Epithelial cell of umbilical artery (primary cell): ENCODE results near the gene WDR13. TPM values are rescaled to one million over a fixed set of nuclear protein-coding genes. Genes with fewer than 3 reads are reported as not detected.

Source experiments
- total RNA-seq: library from RNA; depleted of rRNA; stranded (reverse); fragments of >200 nt; gene quantifications from 2 replicates; pipeline ENCODE4 v1.2.3, GENCODE V29; 2014

The WDR13 gene
- 102 and 103 TPM in 2 replicates for total RNA-seq

GRCh38 chrX:48597353-48598264 lies at the start of gene WDR13:
Gene WDR13, plus strand, starts transcription at chrX:48597492. Its CDS starts 505 bp downstream, at chrX:48597997.

DNA sequence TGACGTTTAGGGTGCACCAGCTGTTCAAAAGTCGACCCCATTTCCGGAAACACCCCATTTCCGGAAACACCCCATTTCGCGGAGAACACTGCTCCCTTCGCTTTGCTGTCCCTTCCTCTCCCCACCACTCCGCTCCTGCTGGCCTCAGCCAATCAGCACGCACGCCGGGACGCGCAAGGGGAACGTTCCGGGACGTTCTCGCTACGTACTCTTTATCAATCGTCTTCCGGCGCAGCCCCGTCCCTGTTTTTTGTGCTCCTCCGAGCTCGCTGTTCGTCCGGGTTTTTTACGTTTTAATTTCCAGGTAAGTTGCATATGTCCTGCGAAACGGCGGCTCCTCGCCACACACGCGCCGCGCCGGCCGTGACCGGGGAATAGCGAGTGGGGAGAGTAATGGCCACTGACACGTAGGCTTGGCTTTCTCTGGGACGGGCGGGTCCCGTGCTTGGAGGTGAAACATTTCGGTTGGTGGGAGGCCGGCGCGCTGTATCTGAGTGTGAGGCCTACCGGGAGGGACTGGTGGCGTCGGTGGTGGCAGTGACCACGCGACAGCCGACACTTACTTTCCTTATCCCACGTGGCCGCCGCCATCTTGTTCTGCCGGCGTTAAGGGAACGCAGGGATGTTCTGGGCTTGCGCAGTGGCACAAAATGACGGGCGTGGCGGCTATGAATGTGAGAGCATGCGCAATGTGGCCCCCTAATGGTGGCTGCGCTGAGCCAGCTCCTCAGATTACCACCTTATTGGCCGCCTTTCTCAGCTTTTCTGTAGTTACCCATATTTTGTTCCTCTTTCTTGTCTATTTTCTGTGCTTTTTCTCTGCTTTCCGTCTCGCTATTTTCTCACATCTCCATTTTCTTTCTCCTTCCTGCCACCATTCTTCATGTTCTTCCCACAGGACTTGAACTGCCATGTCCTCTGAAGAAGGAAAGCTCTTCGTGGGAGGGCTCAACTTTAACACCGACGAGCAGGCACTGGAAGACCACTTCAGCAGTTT lies 22.7 kb upstream of the WDR13 start, which contains the start of gene RBM3:
Gene RBM3, plus strand, starts transcription at position 215 of the 997 bp plus-strand sequence. Its CDS starts 697 bp downstream, at position 912.

Other genes with a start within 250 kb of the WDR13 start
- gene SSX3, start 240.8 kb upstream of the WDR13 start, total RNA-seq = not detected in 2 replicates
- gene SSX4, start 214.0 kb upstream of the WDR13 start, total RNA-seq = not detected in 2 replicates
- not detected in 2 replicates for gene SSX4B, start 185.5 kb upstream of the WDR13 start, total RNA-seq
- 25.1 and 27.3 TPM in 2 replicates for gene SLC38A5, start 127.2 kb upstream of the WDR13 start, total RNA-seq
- gene FTSJ1, start 121.3 kb upstream of the WDR13 start, total RNA-seq = 59.4 and 79.8 TPM in 2 replicates
- 3.5 and 5.8 TPM in 2 replicates for gene PORCN, start 88.5 kb upstream of the WDR13 start, total RNA-seq
- gene EBP, start 75.7 kb upstream of the WDR13 start, total RNA-seq = 110 and 155 TPM in 2 replicates
- 3.2 and 4.9 TPM in 2 replicates for gene TBC1D25, start 57.8 kb upstream of the WDR13 start, total RNA-seq
- 145 and 340 TPM in 2 replicates for gene RBM3, start 23.0 kb upstream of the WDR13 start, total RNA-seq
- gene WAS, start 86.3 kb downstream of the WDR13 start, total RNA-seq = 0.46 TPM in 1 of 2 replicates, not detected in the other
- gene SUV39H1, start 99.2 kb downstream of the WDR13 start, total RNA-seq = 6.2 and 6.7 TPM in 2 replicates
- gene GLOD5, start 164.3 kb downstream of the WDR13 start, total RNA-seq = not detected in 2 replicates
- not detected in 2 replicates for gene GATA1, start 189.1 kb downstream of the WDR13 start, total RNA-seq
- 20.1 and 28.6 TPM in 2 replicates for gene HDAC6, start 204.6 kb downstream of the WDR13 start, total RNA-seq
- not detected in 2 replicates for gene ERAS, start 229.0 kb downstream of the WDR13 start, total RNA-seq
- gene PCSK1N, start 238.1 kb downstream of the WDR13 start, total RNA-seq = under 0.01 TPM in 1 of 2 replicates, not detected in the other